ENCODE results near the gene ARF5.

Gene ARF5

GRCh38 chr7:127632276-127632910 lies 44.2 kb downstream of the ARF5 start:
- DNase-seq (ENCODE audit: insufficient read length, low spot score) (no peak), FAIRE-seq (no peak)

GRCh38 chr7:127635659-127636285 lies 47.6 kb downstream of the ARF5 start:
- FAIRE-seq (no peak), DNase-seq (ENCODE audit: insufficient read length, low spot score) (no peak)

GRCh38 chr7:127638197-127638596 lies 50.0 kb downstream of the ARF5 start:
- FAIRE-seq = no peak

More at GRCh38 chr7:127638197-127638596, 50.0 kb downstream of the ARF5 start:
- DNase-seq (ENCODE audit: insufficient read length, low spot score) = no peak
